ENCODE results near the gene GTSF1L.

The GTSF1L gene

DNA sequence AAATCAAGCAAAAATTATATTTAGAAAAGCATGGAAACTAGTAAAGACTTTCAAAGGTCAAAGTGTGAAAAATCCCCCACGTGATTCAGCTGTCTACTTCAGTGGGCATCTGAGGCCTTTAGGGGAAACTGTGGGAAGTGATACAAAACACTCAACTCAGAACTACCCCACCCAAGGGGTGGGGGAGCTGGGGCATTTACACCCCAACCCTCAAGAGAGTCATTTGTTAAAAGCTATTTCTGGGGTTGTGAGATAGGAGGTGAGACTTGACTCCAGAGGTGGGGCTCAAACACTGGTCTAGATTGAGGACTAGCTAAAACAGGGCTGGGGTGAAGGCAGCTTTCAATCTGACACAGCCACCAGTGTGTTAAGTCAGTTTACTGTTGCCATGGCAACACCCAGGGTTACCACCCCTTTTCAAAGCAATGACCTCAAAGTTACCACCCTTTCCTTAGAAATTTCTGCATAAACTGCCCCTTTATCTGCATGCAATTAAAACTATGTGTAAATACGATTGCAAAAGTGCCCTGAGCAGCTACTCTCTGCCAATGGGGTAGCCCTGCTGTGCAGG lies 9.9 kb upstream of the GTSF1L start:
- FAIRE-seq (no peak), DNase-seq (ENCODE audit: insufficient read length, low spot score) (no peak)
- no peak for TF ChIP-seq CTCF (IDR thresholded peaks at IDR 0.05; ENCODE audit: insufficient read depth, missing control alignments)

DNA sequence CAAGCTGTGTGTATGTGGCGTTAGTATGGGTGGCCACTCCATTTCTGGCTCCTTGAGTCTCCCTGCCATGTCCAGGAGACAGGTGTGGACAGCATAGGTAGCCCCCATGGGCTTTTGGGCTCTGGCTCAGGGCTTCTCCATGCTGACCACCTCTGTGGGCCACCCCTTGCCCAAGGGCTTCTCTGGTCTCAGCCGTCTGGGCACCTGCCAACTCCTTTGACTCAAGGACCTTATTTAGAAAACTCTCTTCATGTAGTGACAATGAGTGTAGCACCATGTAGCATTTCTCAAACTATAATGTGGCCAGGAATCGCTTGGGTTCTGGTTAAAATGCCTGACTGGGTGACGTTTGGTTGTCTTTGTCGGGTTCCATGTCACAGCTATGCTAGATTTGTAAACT lies 5.1 kb upstream of the GTSF1L start:
- no peak for TF ChIP-seq CTCF (IDR thresholded peaks at IDR 0.05; ENCODE audit: insufficient read depth, missing control alignments)
- no peak for FAIRE-seq
- DNase-seq (ENCODE audit: insufficient read length, low spot score): no peak

DNA sequence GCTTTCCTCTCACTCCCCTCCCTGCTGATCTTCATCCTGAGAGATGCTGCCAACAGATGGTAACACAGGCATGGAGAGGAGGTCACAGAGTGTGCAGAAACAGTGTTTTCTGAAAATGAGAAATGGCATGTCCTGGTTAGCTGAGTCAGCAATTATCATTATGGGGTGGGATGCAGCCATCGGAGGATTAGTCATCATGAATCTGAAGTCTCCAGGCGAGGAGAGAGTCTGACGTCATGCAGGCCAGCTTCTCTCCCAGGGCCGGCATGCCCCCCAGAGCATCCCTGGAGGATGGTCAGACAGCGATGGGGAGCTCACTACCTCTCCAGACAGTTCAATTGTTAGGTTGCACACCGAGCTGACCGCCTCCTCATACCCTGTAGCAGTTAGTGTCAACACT lies 4.7 kb upstream of the GTSF1L start:
- DNase-seq (ENCODE audit: insufficient read length, low spot score) (no peak), FAIRE-seq (no peak)
- no peak for TF ChIP-seq CTCF (IDR thresholded peaks at IDR 0.05; ENCODE audit: insufficient read depth, missing control alignments)

DNA sequence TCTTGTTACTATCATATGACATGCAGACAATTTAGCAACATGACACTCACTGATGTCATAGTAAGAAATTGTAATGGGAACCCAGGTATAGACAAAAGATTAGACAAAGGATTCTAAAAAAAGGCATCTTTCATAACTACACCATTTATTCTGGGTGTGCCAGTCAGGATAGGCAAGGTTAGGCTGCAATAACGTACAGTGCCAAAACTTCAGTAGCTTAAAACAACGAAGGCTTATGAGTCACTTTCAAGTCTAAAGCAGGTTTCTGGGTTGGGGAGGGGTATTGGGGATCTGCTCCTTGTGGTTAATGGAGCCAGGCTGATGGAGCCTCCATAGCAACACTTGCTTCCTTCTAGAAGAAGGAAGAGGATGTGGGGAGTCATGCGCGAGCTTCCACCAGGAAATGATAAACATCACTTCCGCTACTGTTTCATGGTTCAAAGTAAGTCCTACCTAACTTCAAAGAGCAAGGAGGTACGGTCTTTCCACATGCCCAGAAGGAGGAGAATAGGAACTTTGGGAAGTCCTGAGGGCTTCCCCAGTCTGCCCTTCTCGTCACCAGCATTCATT lies 2.0 kb upstream of the GTSF1L start:
- FAIRE-seq (no peak), DNase-seq (ENCODE audit: insufficient read length, low spot score) (no peak)
- no peak for TF ChIP-seq CTCF (IDR thresholded peaks at IDR 0.05; ENCODE audit: insufficient read depth, missing control alignments)

DNA sequence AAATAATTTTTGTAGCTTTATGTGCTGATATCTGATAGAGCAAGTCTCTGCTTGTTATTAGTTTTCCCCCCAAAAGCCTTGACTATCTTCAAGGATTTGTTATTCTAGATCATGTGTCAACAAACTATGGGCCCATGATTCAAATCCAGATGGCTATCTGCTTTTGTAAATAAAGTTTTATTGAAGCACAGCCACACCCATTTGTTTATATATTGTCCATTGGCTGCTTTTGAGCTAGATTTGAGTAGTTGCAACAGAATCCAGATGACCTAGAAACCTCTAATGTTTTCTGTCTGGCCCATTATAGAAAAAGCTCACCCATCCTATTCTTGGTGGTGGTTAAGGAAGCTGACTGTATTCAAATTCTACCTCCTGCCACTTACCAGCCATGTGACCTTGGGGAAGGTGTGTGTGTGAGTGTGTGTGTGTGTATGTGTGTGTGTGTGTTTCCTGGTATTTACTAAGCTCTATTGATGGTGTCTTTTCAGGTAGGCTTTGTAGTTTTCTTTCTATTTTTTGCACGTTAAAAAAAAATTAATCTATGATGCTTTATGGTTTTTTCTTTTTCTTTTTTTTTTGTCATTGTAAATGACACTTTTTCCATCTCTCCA lies 1.3 kb upstream of the GTSF1L start:
- no peak for FAIRE-seq
- TF ChIP-seq CTCF (IDR thresholded peaks at IDR 0.05; ENCODE audit: insufficient read depth, missing control alignments): no peak
- DNase-seq (ENCODE audit: insufficient read length, low spot score): no peak

GRCh38 chr20:43726333-43726732 lies 469 bp downstream of the GTSF1L start:
- no peak for TF ChIP-seq CTCF (IDR thresholded peaks at IDR 0.05; ENCODE audit: insufficient read depth, missing control alignments)
- no peak for FAIRE-seq
- no peak for DNase-seq (ENCODE audit: insufficient read length, low spot score)

GRCh38 chr20:43725666-43726065 lies 1.1 kb downstream of the GTSF1L start:
- no peak for TF ChIP-seq CTCF (IDR thresholded peaks at IDR 0.05; ENCODE audit: insufficient read depth, missing control alignments)
- FAIRE-seq: no peak
- DNase-seq (ENCODE audit: insufficient read length, low spot score): no peak
